ENCODE measurements around the gene FBXO45. TPM values are rescaled to one million over a fixed set of nuclear protein-coding genes. Genes with fewer than 3 reads are reported as not detected.
"Not testable (repeated sequence)": the region's sequence is repeated elsewhere in the genome, so short reads cannot be mapped to it uniquely, and the experiment has no call there.

FBXO45 gene
- polyA plus RNA-seq, 2 of the 4 experiments (the other 2 are of a cell fraction): 6.8 to 19.4 TPM

- no peak for FAIRE-seq
- no peak overlapping the region for H3K4me3 ChIP-seq
- no peak overlapping the region for H3K4me2 ChIP-seq
- no peak for ATAC-seq
- ChIA-PET POLR2A (no interaction called here), CTCF (no interaction called here)
- H3K27ac ChIP-seq: no peak overlapping the region
- DNase-seq (ENCODE audit: low read depth in 1 of 2, low spot score in 1 of 2): no peak
- WGBS (ENCODE audit: missing lambda C conversion rate): 23% methylated on average over 3 of the region's 3 CpGs
- no peaks in the 10 kb centered on the region for H3K9me3 ChIP-seq
- peaks cover 16% of the 10 kb centered on the region; the same call in 2 of the 3 replicates for H3K4me1 ChIP-seq
- TF ChIP-seq BHLHE40 (IDR thresholded peaks at IDR 0.05; ENCODE audit: low read depth, low read length): no peak
- TF ChIP-seq FOSL2 (IDR thresholded peaks at IDR 0.05): no peak
- no peak for TF ChIP-seq FOSL2 (CRISPR knock-in tag; IDR thresholded peaks at IDR 0.05)
- TF ChIP-seq RNF2 (IDR thresholded peaks at IDR 0.05; ENCODE audit: borderline replicate concordance, low read depth): no peak
- TF ChIP-seq CBX8 (IDR thresholded peaks at IDR 0.05): no peak
- no peak for TF ChIP-seq HOXB13 (CRISPR knock-in tag; IDR thresholded peaks at IDR 0.05; ENCODE audit: low read depth)
- TF ChIP-seq E2F6 (IDR thresholded peaks at IDR 0.05; ENCODE audit: borderline replicate concordance, low read depth): no peak
Measured at GRCh38 chr3:196559826-196560225, 8.6 kb upstream of the FBXO45 start.

- ATAC-seq (no peak), FAIRE-seq (no peak), DNase-seq (ENCODE audit: low read depth in 1 of 2, low spot score in 1 of 2) (peak; percentile 23 to 36)
- peaks cover 22% of the 10 kb centered on the region; the same call in 2 of the 3 replicates for H3K4me1 ChIP-seq
- ChIA-PET CTCF (interaction anchor here (0.9 kb wide), 1 partner anchor 382 kb away, joined by 4 read pairs; no protein-coding TSS in a partner anchor), POLR2A (no interaction called here)
- peak overlapping the region; percentile 32; the same call in 2 of the 3 replicates for H3K4me2 ChIP-seq
- TF ChIP-seq POLR2AphosphoS2 (conservative IDR thresholded peaks at IDR 0.05; ENCODE audit: low read length): no peak
- no peak for TF ChIP-seq FOSL2 (IDR thresholded peaks at IDR 0.05)
- peak; percentile 13; the same call in 1 of the 2 replicates for TF ChIP-seq FOSL2 (CRISPR knock-in tag; IDR thresholded peaks at IDR 0.05)
- TF ChIP-seq RNF2 (IDR thresholded peaks at IDR 0.05; ENCODE audit: borderline replicate concordance, low read depth): no peak
- TF ChIP-seq RAD21 (conservative IDR thresholded peaks at IDR 0.05 in 1 of 2, IDR thresholded peaks at IDR 0.05 in 1 of 2): no peak
- TF ChIP-seq MAFK (IDR thresholded peaks at IDR 0.05; ENCODE audit: partially characterized antibody): peak; percentile 90
- no peak for TF ChIP-seq HDAC2 (IDR thresholded peaks at IDR 0.05)
- no peak for TF ChIP-seq NFE2L2 (conservative IDR thresholded peaks at IDR 0.05; ENCODE audit: low read length)
- no peak overlapping the region for H3K4me3 ChIP-seq
- 63% methylated on average over 9 of the region's 9 CpGs for WGBS (ENCODE audit: missing lambda C conversion rate)
- peak overlapping the region in 1 of 2 experiments; percentile 67; a peak in 3 of 6 replicates for H3K27ac ChIP-seq
- H3K9me3 ChIP-seq: no peaks in the 10 kb centered on the region
Measured at GRCh38 chr3:196563721-196564225, 4.7 kb upstream of the FBXO45 start.

- 0% methylated on average over 14 of the region's 44 CpGs for WGBS (ENCODE audit: missing lambda C conversion rate)
- ChIA-PET CTCF (interaction anchor here (0.6 to 2.2 kb wide), 4 partner anchors 40 to 401 kb away, joined by 4 to 9 read pairs (median 4); no protein-coding TSS in a partner anchor), POLR2A (interaction anchor here (0.6 to 1.6 kb wide), 5 partner anchors 12 to 373 kb away, joined by 3 to 11 read pairs (median 4); partner anchors contain the start of genes NCBP2, RNF168 and SENP5)
- peak overlapping the region; percentile 79 to 93 for H3K27ac ChIP-seq
- DNase-seq (ENCODE audit: low read depth in 1 of 2, low spot score in 1 of 2) (peak; percentile 31 to 39), ATAC-seq (peak; percentile 48 to 81), FAIRE-seq (no peak)
- peaks cover 19% of the 10 kb centered on the region for H3K4me1 ChIP-seq
- TF ChIP-seq ESRRA (IDR thresholded peaks at IDR 0.05; ENCODE audit: borderline replicate concordance, low read length): no peak
- TF ChIP-seq HEYL (CRISPR knock-in tag; IDR thresholded peaks at IDR 0.05): no peak
- no peak for TF ChIP-seq ZC3H11A (IDR thresholded peaks at IDR 0.05)
- TF ChIP-seq NFE2L2 (conservative IDR thresholded peaks at IDR 0.05; ENCODE audit: low read length): no peak
- no peak for TF ChIP-seq RAD21 (conservative IDR thresholded peaks at IDR 0.05 in 1 of 2, IDR thresholded peaks at IDR 0.05 in 1 of 2)
- no peak for TF ChIP-seq POLR2A (IDR thresholded peaks at IDR 0.05; ENCODE audit: low read length)
- TF ChIP-seq ATOH8 (CRISPR knock-in tag; IDR thresholded peaks at IDR 0.05; ENCODE audit: low read depth): no peak
- TF ChIP-seq HES2 (IDR thresholded peaks at IDR 0.05): no peak
- TF ChIP-seq BCL3 (IDR thresholded peaks at IDR 0.05): no peak
- no peak for TF ChIP-seq JUN (IDR thresholded peaks at IDR 0.05)
- TF ChIP-seq RFX5 (IDR thresholded peaks at IDR 0.05): no peak
- no peak for TF ChIP-seq TP53 (CRISPR knock-in tag; IDR thresholded peaks at IDR 0.05)
- TF ChIP-seq TFCP2L1 (CRISPR knock-in tag; IDR thresholded peaks at IDR 0.05): no peak
- H3K4me2 ChIP-seq: peak overlapping the region; percentile 78
- H3K4me3 ChIP-seq: peak overlapping the region; percentile 86
- H3K9me3 ChIP-seq: no peaks in the 10 kb centered on the region
Measured at GRCh38 chr3:196569003-196569516, 600 bp downstream of the FBXO45 start.

- 92% methylated on average over 13 of the region's 13 CpGs for WGBS (ENCODE audit: missing lambda C conversion rate)
- DNase-seq (ENCODE audit: low read depth in 1 of 2, low spot score in 1 of 2); H3K27ac ChIP-seq; ATAC-seq; POLR2A ChIA-PET; H3K4me3 ChIP-seq; H3K9me3 ChIP-seq; FAIRE-seq: not testable (repeated sequence)
- CTCF ChIA-PET: interaction anchor here (0.6 to 0.7 kb wide), 2 partner anchors 39 to 1123 kb away, joined by 3 to 4 read pairs; no protein-coding TSS in a partner anchor
- peak overlapping the region; percentile 78; the same call in 2 of the 3 replicates for H3K4me2 ChIP-seq
- peaks cover 15% of the 10 kb centered on the region; the same call in 2 of the 3 replicates for H3K4me1 ChIP-seq
Measured at GRCh38 chr3:196570332-196570731, 1.9 kb downstream of the FBXO45 start.

Measured in A549 (cell line).